B cell (primary cell): Measurements from ENCODE around the gene ARHGEF37.

Source experiments
- CTCF ChIP-seq: fragments of 200-600 bp; IDR thresholded peaks from one replicate; pipeline ENCODE4 v1.8.0; 2022; ENCODE audit warnings: antibody characterized with exemption, mild to moderate bottlenecking
- EZH2 ChIP-seq: IDR thresholded peaks from 2 replicates; pipeline ENCODE4 v1.6.1; 2012; ENCODE audit warnings: borderline replicate concordance, low read depth, mild to moderate bottlenecking, moderate library complexity, low read length; ENCODE audit not compliant: insufficient read depth, poor library complexity, severe bottlenecking

GRCh38 chr5:149532413-149532812 lies 48.9 kb upstream of the ARHGEF37 start:
- TF ChIP-seq EZH2 (no peak), CTCF (no peak)
